Endodermal cell (in vitro differentiated cells): Measurements from ENCODE around the gene ARL8B. TPM values are rescaled to one million over a fixed set of nuclear protein-coding genes. Genes with fewer than 3 reads are reported as not detected.

Experiments used
- DNase-seq: peaks from one replicate; pipeline ENCODE4 v3.0.0-alpha.2; 2017
- H3K27ac ChIP-seq: 2 replicates; pipeline ENCODE4 v1.5.1; 2013; ENCODE audit warnings: mild to moderate bottlenecking, low read depth, low read length, moderate library complexity
- H3K27me3 ChIP-seq: 2 replicates; pipeline ENCODE4 v1.6.1; 2013; ENCODE audit warnings: mild to moderate bottlenecking, low read length, moderate library complexity; ENCODE audit not compliant: insufficient read depth, control insufficient read depth, poor library complexity, severe bottlenecking
- H3K36me3 ChIP-seq: 2 replicates; pipeline ENCODE4 v1.7.0; 2013; ENCODE audit warnings: mild to moderate bottlenecking, low read length, moderate library complexity; ENCODE audit not compliant: control insufficient read depth, insufficient read depth
- H3K4me1 ChIP-seq: one replicate; pipeline ENCODE4 v1.7.0; 2013; ENCODE audit warnings: low read length; ENCODE audit not compliant: control insufficient read depth, insufficient read depth
- H3K4me3 ChIP-seq: 2 replicates; pipeline ENCODE4 v1.5.1; 2013; ENCODE audit warnings: mild to moderate bottlenecking, low read length, moderate library complexity
- H3K9ac ChIP-seq: 2 replicates; pipeline ENCODE4 v1.6.1; 2013; ENCODE audit warnings: mild to moderate bottlenecking, low read length, moderate library complexity; ENCODE audit not compliant: poor library complexity, severe bottlenecking; ENCODE audit errors: extremely low read depth
- H3K9me3 ChIP-seq: 2 replicates; pipeline ENCODE4 v1.6.1; 2013; ENCODE audit warnings: mild to moderate bottlenecking, low read length, moderate library complexity; ENCODE audit not compliant: control insufficient read depth
- H3K27ac Mint-ChIP-seq: 2 replicates; pipeline ENCODE4 v1.8.0; 2020; ENCODE audit warnings: mixed read lengths
- H3K27me3 Mint-ChIP-seq: 2 replicates; pipeline ENCODE4 v1.8.0; 2021; ENCODE audit warnings: mild to moderate bottlenecking, mixed read lengths; ENCODE audit not compliant: insufficient read depth
- H3K36me3 Mint-ChIP-seq: 2 replicates; pipeline ENCODE4 v1.8.0; 2020; ENCODE audit warnings: low read depth, mixed read lengths
- H3K4me1 Mint-ChIP-seq: 2 replicates; pipeline ENCODE4 v1.8.0; 2020; ENCODE audit warnings: mixed read lengths
- H3K4me3 Mint-ChIP-seq: 2 replicates; pipeline ENCODE4 v1.8.0; 2020; ENCODE audit warnings: mild to moderate bottlenecking, moderate library complexity, mixed read lengths
- H3K9me3 Mint-ChIP-seq: 2 replicates; pipeline ENCODE4 v1.8.0; 2020; ENCODE audit warnings: mild to moderate bottlenecking, mixed read lengths
- CTCF ChIP-seq: fragments of 200-600 bp; sonication (generic); conservative IDR thresholded peaks from 2 replicates; pipeline ENCODE4 v1.5.0; 2021; ENCODE audit warnings: antibody characterized with exemption, mild to moderate bottlenecking
- WGBS, 2 experiments: methylation state at CpG; one replicate each; pipeline versions ENCODE4 v1.1.5 to v1.1.7; 2013; ENCODE audit warnings: missing lambda C conversion rate in 2 of 2, mixed read lengths in 1 of 2; ENCODE audit not compliant: insufficient coverage in 1 of 2, insufficient read length in 1 of 2; 5-methylcytosine and 5-hydroxymethylcytosine counted together
- total RNA-seq, 2 donors: library from RNA; stranded (reverse); fragmentation: NEBNext Ultra II Directional in 1 of 2; extraction: Animal tissue kit (Norgen Biotek cat#: 25700) in 1 of 2; gene quantifications; 2 replicates in 1 of 2; 3 replicates in 1 of 2; pipeline ENCODE4 v1.2.1, GENCODE V29; 2021

Gene ARL8B
- total RNA-seq, 2 donors from 2014 or later = 31.2 to 37.3 TPM

DNA sequence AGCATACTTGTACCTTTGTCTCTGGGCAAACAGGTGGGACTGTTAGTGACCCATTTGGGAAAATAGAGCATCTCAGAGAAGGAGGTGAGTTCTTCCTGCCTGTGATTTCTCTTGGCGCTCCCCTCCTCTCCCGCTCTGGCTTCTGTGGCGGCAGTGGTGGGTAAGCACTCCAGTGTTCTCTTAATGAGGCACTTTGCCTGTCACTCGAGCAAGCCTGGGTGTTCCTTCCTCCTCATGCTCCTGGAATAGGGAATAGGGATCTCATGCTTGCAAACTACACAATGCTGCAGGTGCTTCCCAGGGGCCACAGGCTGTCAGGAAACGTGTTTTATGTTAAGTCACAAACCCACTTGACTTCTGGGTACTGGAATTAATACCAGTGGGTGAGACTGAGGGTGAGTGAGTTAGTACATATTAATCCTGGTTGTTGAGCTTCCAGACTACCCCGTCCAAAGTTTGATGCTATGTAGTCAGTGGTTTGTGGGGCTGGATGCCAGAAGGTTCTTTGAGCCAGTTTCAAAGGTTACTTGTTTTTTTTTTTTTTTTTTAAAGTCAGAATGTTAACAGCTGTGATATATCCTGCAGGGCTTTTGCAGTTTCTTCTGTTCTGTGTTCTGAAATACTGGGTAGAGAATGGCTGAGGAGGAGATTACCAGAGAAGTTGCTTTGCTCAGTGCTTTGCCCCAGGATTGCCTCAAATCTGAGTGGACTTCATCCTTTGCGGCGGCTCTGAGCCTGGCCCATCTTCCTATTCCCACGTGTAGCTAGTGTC is 95.9 kb downstream of the ARL8B start:
- H3K27ac Mint-ChIP-seq = peak overlapping the region; percentile 28
- H3K36me3 ChIP-seq = peaks cover 45% of the 10 kb centered on the region
- peaks cover 13% of the 10 kb centered on the region for H3K4me1 ChIP-seq
- no peak overlapping the region for H3K27ac ChIP-seq
- DNase-seq = no peak
- TF ChIP-seq CTCF = no peak
- H3K4me3 ChIP-seq = no peak overlapping the region
- no peaks in the 10 kb centered on the region for H3K9me3 Mint-ChIP-seq
- no peaks in the 10 kb centered on the region for H3K27me3 ChIP-seq
- peaks cover 50% of the 10 kb centered on the region for H3K36me3 Mint-ChIP-seq
- H3K9ac ChIP-seq = no peak overlapping the region
- H3K4me1 Mint-ChIP-seq = peaks cover 51% of the 10 kb centered on the region
- no peaks in the 10 kb centered on the region for H3K27me3 Mint-ChIP-seq
- 91% methylated on average over 4 to 9 of the region's 9 CpGs for WGBS, 2 experiments
- H3K4me3 Mint-ChIP-seq = no peak overlapping the region
- no peaks in the 10 kb centered on the region for H3K9me3 ChIP-seq

DNA sequence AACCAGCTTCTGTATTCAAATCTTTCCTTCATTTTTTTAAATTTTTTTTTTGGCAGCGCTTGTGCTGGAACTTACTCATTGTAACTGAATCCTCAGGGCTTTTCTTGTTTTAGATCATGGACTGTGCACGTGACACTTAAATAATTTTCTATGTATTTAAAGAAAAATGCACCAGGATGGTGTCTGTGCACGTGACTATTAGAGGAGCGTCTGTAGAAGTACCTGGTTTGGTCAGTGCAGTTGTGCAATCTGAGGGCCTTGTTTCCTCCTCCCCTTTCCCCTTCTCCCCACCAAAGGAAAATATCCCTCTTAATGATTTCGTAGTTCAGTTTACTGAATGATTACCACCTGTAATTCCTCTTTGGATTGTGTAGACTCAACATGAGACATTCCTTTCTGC is 96.7 kb downstream of the ARL8B start:
- no peak for DNase-seq
- H3K9me3 Mint-ChIP-seq = no peaks in the 10 kb centered on the region
- no peaks in the 10 kb centered on the region for H3K9me3 ChIP-seq
- 87 to 88% methylated on average over 3 to 5 of the region's 5 CpGs for WGBS, 2 experiments
- no peak for TF ChIP-seq CTCF
- peaks cover 13% of the 10 kb centered on the region for H3K4me1 ChIP-seq
- H3K27ac Mint-ChIP-seq = peak overlapping the region; percentile 50
- H3K27ac ChIP-seq = no peak overlapping the region
- H3K27me3 ChIP-seq = no peaks in the 10 kb centered on the region
- H3K4me1 Mint-ChIP-seq = peaks cover 44% of the 10 kb centered on the region
- H3K4me3 Mint-ChIP-seq = no peak overlapping the region
- peaks cover 40% of the 10 kb centered on the region for H3K36me3 ChIP-seq
- no peak overlapping the region for H3K4me3 ChIP-seq
- peaks cover 42% of the 10 kb centered on the region for H3K36me3 Mint-ChIP-seq
- no peaks in the 10 kb centered on the region for H3K27me3 Mint-ChIP-seq
- no peak overlapping the region for H3K9ac ChIP-seq

GRCh38 chr3:5219216-5219615 is 97.1 kb downstream of the ARL8B start:
- no peaks in the 10 kb centered on the region for H3K9me3 ChIP-seq
- no peak for TF ChIP-seq CTCF
- H3K27ac Mint-ChIP-seq = peak overlapping the region; percentile 50
- no peak overlapping the region for H3K4me3 ChIP-seq
- 70 to 86% methylated on average over 1 to 4 of the region's 4 CpGs for WGBS, 2 experiments
- H3K4me3 Mint-ChIP-seq = no peak overlapping the region
- H3K4me1 ChIP-seq = peaks cover 13% of the 10 kb centered on the region
- peaks cover 38% of the 10 kb centered on the region for H3K36me3 Mint-ChIP-seq
- no peak overlapping the region for H3K9ac ChIP-seq
- peaks cover 40% of the 10 kb centered on the region for H3K4me1 Mint-ChIP-seq
- H3K27me3 Mint-ChIP-seq = no peaks in the 10 kb centered on the region
- no peak overlapping the region for H3K27ac ChIP-seq
- DNase-seq = peak; percentile 63
- H3K36me3 ChIP-seq = peaks cover 36% of the 10 kb centered on the region
- H3K9me3 Mint-ChIP-seq = no peaks in the 10 kb centered on the region
- no peaks in the 10 kb centered on the region for H3K27me3 ChIP-seq
